GM19025 (cell line): ENCODE results near the gene NPM3.
"Not testable (repeated sequence)": the region's sequence is repeated elsewhere in the genome, so short reads cannot be mapped to it uniquely, and the experiment has no call there.

ENCODE experiments used
- ATAC-seq: cut with Tn5 transposase; IDR thresholded peaks from one replicate; pipeline ENCODE4 v1.9.1; 2021; ENCODE audit warnings: mild to moderate bottlenecking, low read depth, moderate library complexity; ENCODE audit not compliant: unreplicated experiment

The NPM3 gene

DNA sequence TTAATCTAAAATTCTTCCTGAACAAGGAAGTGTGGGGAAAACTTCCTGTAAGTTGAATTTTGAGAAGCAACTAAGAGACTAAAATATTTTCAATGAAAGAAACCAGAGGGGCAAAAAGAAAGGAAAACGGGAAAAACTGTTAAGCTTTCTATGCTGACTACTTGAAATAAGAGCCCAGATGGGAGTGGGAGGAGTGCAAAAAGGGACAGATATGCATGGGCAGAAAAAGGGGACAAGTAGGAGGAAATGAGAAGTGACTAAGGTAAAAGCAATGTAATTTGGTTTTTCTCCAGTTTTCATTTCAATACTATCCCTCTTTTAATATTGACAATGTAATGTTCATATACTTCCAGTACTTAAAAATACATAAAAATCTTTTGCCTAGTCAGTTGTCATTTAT lies 23.9 kb upstream of the NPM3 start:
- no peak for ATAC-seq

GRCh38 chr10:101803511-101803910 lies 20.3 kb upstream of the NPM3 start:
- ATAC-seq = no peak

GRCh38 chr10:101797403-101798059 lies 14.3 kb upstream of the NPM3 start:
- no peak for ATAC-seq

DNA sequence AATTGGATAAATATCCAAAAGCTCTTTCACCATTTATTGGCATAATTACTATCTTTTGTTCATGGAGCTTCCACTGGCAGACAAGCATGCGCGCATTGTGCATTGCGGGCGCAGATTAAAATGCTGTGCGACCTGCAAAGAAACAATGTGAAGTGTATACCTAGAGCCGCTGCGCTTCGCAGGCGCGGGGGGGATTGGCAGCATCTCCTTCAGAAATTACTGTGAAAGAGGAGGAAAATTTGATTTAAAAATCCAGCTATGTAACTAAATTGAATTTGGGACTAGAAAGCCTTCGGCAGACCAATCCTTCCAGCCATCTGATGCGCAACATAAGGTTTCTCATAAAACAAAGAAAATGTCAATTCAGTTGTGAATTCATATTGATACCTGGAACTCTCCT lies 10.3 kb upstream of the NPM3 start:
- ATAC-seq = no peak

DNA sequence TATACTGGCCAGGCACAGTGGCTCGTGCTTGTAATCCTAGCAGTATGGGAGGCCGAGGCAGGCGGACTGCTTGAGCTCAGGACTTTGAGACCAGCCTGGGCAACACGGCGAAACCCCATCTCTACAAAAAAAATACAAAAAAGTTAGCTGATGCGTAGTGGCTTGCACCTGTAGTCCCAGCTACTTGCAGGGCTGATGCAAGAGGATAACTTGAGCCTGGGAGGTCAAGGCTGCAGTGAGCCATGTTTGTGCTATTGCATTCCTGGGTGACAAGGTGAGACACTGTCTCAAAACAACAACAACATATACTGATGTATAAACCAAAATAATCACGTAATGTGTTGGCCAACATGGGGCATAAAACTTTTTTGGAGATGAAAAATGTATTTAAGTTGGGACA lies 6.4 kb upstream of the NPM3 start:
- ATAC-seq = no peak

- ATAC-seq = not testable (repeated sequence)
Measured at GRCh38 chr10:101789231-101789630, 6.0 kb upstream of the NPM3 start.

DNA sequence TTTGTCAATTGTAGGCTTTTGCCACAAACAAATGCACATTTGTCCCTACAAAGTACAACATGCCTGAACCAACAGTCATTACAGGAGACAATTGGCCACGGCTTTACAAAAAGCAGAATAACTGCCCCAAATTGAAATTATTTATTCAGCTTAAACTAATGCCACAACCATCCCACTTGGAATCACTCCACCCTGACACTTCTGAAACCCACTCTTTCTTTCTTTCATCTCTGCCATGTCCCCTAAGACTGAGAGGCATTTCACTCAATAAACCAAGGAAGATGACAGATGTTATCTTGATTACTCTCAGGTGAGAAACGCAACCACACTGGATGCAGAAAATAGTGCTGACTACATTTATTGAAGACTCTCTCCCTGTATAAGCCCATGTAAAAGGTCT lies 2.6 kb upstream of the NPM3 start:
- no peak for ATAC-seq

GRCh38 chr10:101784558-101784957 lies 1.3 kb upstream of the NPM3 start:
- no peak for ATAC-seq

GRCh38 chr10:101783736-101784118 lies 481 bp upstream of the NPM3 start:
- no peak for ATAC-seq

DNA sequence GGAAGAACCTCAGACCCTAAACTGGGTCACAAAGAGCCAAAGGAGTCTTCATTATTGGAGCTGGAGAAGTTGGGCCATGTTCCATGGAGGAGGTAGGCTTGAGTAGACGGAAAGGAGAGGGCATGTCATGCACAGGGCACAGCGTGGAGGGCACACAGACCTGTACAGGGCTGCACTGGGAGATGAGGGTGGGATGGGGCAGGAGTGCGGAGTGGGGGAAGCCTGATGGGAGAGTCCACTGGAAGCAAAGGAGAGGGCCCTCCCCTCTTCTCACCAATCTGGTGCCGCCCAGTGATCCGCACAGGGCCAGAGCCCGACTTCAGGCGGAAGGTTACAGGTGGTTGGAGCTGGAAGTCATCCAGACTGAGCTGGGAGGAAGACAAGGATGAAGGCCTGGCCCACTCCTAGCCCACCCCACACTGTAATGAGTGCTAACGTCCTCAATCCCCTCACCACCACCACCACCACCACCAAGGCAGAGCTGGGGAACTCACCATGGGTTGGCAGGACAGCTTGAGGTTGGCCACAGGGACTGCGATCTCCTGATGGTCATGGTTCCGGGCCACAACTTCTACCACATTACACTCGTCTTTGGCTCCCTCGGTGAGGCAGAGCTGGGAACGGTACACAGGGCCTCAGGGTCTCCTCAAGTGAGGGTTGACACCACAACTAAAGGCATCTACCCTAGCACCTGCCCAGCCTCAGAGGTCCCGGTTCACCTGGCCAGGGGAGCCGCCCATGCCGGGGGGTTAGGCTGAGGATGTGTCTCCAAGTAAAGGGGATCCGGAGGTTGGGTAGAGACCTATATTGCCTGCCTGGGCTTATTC lies 1.0 kb downstream of the NPM3 start:
- no peak for ATAC-seq

DNA sequence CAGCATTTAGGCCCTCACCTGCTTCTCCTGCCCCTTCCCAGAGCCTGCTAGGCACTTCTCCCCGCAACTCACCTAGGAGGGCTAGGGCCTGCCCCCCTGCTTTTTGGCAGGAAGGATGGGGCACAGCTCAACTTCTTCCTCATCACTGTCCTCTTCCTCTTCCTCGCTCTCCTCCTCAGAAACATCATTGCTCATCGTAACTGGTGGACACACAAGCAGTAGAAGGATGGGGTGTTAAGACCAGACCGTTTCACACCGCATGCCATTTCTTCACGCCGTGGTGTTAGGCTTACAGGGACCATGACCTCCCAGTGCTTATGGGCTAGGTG lies 1.6 kb downstream of the NPM3 start:
- no peak for ATAC-seq

GRCh38 chr10:101780818-101781654 lies 2.2 kb downstream of the NPM3 start:
- ATAC-seq = no peak

DNA sequence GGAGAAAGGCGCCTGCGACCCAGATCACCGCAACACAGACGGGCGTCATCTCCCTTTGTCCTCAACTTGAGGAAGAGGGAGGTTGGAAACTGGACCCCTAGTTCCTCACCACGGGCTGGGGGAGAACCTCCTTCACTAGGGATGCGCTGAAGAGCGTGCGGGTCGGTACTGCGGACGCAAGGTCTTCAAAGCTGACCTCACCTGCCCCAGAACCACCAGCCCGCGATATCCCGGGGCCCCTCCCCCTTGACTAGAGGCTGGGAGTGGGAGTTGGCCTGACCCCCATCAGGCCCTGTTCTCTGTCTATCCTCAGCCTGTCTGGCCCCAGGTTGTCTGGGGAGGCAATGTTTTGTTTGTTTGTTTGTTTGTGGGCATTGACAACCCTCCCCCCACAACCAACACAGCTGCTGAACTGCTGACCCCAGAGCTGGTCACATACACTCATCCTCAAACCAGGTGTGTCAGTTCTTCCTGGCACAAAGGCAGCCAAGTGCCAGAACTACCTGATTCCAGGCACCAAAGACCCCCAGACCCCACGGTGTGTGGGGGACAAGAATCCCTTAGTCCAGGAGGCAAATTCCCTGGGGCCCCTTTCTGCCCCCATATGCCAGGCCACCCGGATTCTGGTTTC lies 2.9 kb downstream of the NPM3 start:
- no peak for ATAC-seq

GRCh38 chr10:101779544-101780186 lies 3.6 kb downstream of the NPM3 start:
- no peak for ATAC-seq

DNA sequence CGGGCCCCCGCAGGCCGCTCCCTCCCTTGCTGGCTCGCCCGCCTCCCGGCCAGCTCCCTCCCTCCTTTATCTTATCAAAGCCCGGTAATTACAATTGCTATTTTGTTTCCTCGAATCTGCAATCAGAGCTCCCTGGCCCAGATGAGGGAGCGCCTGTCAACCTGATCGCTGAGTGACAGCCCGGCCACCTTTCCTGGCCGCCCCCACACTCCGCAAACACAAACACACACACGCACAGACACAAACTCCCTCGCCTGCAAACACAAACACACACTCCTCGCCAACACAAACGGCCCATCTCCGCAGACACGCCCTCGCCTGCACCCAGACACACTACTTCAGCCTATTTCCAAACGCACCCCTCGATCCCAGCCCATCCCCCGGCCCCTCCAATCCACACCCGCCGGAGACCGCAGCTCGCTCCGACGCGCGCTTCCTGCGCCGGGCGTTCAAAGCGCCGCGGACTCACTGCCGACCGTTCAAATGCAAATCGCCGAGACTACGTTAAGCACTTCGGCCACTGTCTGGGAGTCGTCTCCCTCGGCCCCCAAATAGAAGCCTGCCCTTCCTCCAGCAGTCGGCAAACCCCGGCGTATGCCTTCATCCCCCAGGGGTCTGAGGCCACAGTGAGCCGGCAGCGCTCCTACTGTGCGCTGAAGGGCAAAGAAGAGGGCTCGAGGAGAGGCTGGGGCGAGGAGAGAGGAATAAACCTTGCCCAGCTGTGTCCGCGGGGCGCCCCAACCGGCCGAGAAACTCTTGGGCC lies 4.3 kb downstream of the NPM3 start:
- ATAC-seq = no peak

DNA sequence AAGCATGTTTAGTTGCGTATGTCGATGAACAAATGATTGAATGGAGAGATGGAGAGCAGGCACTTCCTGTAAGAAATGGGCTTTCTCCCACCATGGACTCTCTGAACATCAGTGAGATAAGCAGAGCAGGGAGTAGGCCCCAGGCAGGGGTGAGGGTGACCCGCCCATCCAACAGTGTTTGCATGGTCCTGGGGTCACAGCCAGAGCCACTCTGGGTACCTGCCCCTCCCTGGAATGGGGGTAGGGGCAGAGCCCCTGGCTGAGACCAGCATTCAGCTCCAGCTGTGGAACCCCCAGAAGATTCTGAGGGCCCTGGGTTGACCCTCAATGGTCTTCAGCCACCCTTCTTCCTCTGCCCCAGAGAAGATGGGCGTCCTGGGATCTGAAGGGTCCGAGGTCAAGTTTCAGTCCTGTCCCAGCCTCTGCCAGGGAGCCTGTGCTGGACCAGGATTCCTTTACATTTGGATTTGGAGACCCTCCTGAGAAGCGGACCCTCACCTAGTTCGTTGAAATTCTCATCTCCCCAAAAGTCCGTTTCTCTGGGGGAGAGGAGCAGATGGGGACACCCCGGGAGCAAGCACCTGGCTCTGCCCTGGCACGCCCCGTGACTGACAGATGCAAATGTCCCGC lies 5.0 kb downstream of the NPM3 start:
- ATAC-seq = no peak

GRCh38 chr10:101777619-101778145 lies 5.6 kb downstream of the NPM3 start:
- ATAC-seq = no peak

GRCh38 chr10:101776161-101776817 lies 7.0 kb downstream of the NPM3 start:
- ATAC-seq = no peak
